ENCODE results near the gene ZC3H6.

- no peak for TF ChIP-seq CTCF (IDR thresholded peaks at IDR 0.05)
- TF ChIP-seq POLR2A (IDR thresholded peaks at IDR 0.05), result no peak
These were observed 56.8 kb downstream of the ZC3H6 start for GRCh38 chr2:112332123-112332696.
